ENCODE results near the gene MYEF2. TPM values are rescaled to one million over a fixed set of nuclear protein-coding genes. Genes with fewer than 3 reads are reported as not detected.

The MYEF2 gene
- total RNA-seq, 1 donor from 2014 or later: 23.1 TPM

DNA sequence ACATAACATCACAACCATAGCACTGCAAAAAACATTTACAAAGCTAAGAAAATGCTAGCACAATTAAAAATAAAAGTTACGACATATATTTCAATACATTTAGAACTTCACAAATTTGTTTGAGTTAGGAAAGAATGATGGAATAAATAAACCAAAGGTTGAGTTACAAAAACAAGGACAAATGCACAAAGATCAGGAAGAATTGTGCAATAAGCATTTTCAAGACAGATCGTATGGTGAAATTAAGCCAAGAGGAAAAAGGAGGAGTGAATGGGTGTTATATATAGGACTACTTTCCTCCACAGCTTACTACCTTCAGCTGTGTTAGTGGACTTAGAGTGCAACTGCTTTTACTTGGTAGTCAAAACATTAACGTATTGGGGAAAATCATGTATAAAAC is 7.4 kb upstream of the MYEF2 start:
- H3K9me3 Mint-ChIP-seq: no peaks in the 10 kb centered on the region
- CTCF ChIA-PET: no interaction called here
- H3K4me3 Mint-ChIP-seq: no peak overlapping the region
- no peak overlapping the region for H3K27ac Mint-ChIP-seq
- DNase-seq (no peak), ATAC-seq (ENCODE audit: low read depth) (no peak)
- no peaks in the 10 kb centered on the region for H3K4me1 Mint-ChIP-seq
- POLR2A ChIA-PET: no interaction called here
- peaks cover 22% of the 10 kb centered on the region for H3K27me3 Mint-ChIP-seq
- intact Hi-C loops (cut with micrococcal nuclease): no loop called here
- H3K36me3 Mint-ChIP-seq (ENCODE audit: low read depth): no peaks in the 10 kb centered on the region
- TF ChIP-seq, protein P1, sequence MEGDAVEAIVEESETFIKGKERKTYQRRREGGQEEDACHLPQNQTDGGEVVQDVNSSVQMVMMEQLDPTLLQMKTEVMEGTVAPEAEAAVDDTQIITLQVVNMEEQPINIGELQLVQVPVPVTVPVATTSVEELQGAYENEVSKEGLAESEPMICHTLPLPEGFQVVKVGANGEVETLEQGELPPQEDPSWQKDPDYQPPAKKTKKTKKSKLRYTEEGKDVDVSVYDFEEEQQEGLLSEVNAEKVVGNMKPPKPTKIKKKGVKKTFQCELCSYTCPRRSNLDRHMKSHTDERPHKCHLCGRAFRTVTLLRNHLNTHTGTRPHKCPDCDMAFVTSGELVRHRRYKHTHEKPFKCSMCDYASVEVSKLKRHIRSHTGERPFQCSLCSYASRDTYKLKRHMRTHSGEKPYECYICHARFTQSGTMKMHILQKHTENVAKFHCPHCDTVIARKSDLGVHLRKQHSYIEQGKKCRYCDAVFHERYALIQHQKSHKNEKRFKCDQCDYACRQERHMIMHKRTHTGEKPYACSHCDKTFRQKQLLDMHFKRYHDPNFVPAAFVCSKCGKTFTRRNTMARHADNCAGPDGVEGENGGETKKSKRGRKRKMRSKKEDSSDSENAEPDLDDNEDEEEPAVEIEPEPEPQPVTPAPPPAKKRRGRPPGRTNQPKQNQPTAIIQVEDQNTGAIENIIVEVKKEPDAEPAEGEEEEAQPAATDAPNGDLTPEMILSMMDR (IDR thresholded peaks at IDR 0.05): no peak

DNA sequence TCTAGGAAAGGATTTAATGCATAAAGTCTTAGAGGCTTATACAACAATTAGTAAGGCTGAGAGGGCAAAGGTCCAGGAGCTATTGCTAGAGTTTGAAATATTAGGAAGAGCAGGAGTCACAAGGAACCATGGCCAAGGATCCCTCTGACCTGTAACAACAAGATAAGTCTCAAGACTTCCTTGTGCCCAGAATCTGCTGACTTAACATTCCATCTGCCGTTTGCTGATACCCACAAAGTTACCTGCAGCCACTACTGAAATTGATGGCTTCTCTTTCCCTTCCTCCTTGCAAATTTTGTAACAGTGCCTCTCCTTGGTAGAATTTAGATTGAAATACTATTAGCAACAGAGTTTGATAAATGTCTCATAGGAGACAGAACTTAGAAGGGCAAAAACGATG is 4.7 kb upstream of the MYEF2 start:
- ATAC-seq (ENCODE audit: low read depth): no peak
- ChIA-PET POLR2A (no interaction called here), CTCF (no interaction called here)
- TF ChIP-seq, protein P1 (IDR thresholded peaks at IDR 0.05): no peak
- no peaks in the 10 kb centered on the region for H3K36me3 Mint-ChIP-seq (ENCODE audit: low read depth)
- H3K9me3 Mint-ChIP-seq: no peaks in the 10 kb centered on the region
- no peak for DNase-seq
- no peak overlapping the region for H3K4me3 Mint-ChIP-seq
- intact Hi-C loops (cut with micrococcal nuclease): no loop called here
- peaks cover 25% of the 10 kb centered on the region for H3K27me3 Mint-ChIP-seq
- H3K27ac Mint-ChIP-seq: no peak overlapping the region
- no peaks in the 10 kb centered on the region for H3K4me1 Mint-ChIP-seq

DNA sequence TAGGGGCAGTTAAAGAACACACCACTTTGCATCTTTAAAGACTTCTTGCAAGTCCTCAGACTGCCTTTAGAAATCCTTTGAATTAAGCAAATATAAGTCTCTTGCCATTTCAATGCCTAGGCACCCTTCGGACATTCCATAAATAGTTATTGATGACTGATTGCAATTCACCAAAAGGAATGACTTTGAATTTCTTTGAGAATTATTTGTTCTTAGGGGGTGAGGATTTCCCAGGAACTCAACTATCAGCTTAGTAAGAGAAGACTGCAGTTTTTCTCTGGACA is 495 bp upstream of the MYEF2 start:
- no peak overlapping the region for H3K27ac Mint-ChIP-seq

DNA sequence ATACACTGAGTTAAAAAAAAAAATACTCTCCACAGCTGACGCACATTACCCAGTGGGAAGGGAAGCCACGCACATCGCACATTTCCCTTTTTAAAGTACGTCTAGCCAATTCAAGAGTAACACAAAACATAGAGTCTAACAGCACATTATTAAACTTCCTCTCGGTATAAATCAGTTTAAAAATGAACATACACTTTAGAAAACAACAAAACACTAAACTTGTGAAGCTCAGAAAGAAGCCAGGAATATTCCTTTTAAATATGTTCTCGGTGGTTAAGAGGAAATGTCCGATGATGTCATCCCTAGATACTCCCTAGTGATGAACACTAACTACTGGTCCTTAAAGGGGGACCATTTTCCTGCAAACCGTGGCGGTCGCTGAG is 721 bp downstream of the MYEF2 start:
- Mint-ChIP-seq H3K36me3 (ENCODE audit: low read depth) (peaks cover 3% of the 10 kb centered on the region), H3K4me3 (peak overlapping the region; percentile 94), H3K9me3 (no peaks in the 10 kb centered on the region), H3K27ac (peak overlapping the region; percentile 90), H3K27me3 (peaks cover 13% of the 10 kb centered on the region), H3K4me1 (peaks cover 18% of the 10 kb centered on the region)
- TF ChIP-seq, protein P1 (IDR thresholded peaks at IDR 0.05): no peak
- ChIA-PET POLR2A (interaction anchor here (1.0 to 1.5 kb wide), 2 partner anchors 154 to 634 kb away, joined by 3 read pairs; partner anchors contain the start of genes CEP152 and DUT), CTCF (no interaction called here)
- ATAC-seq (ENCODE audit: low read depth) (peak; percentile 50), DNase-seq (no peak)
- intact Hi-C loops (cut with micrococcal nuclease): loop anchor here (10.0 kb wide), 3 partner anchors 697 to 1447 kb away; partner anchors contain the start of genes DTWD1, EID1, FAM227B and SECISBP2L

More for the DNA sequence above, 495 bp upstream of the MYEF2 start:
- peak overlapping the region; percentile 68 for H3K4me3 Mint-ChIP-seq
- H3K27me3 Mint-ChIP-seq: peaks cover 14% of the 10 kb centered on the region
- ChIA-PET CTCF (no interaction called here), POLR2A (interaction anchor here (1.5 kb wide), 1 partner anchor 632 kb away, joined by 3 read pairs; the partner anchor contains the start of gene CEP152)
- intact Hi-C loops (cut with micrococcal nuclease): loop anchor here (2.0 to 10.0 kb wide), 5 partner anchors 14 to 1446 kb away; partner anchors contain the start of genes DTWD1, DUT, EID1 and FAM227B
- ATAC-seq (ENCODE audit: low read depth) (no peak), DNase-seq (no peak)
- H3K4me1 Mint-ChIP-seq: peaks cover 18% of the 10 kb centered on the region
- TF ChIP-seq, protein P1 (IDR thresholded peaks at IDR 0.05): no peak
- H3K9me3 Mint-ChIP-seq: no peaks in the 10 kb centered on the region
- H3K36me3 Mint-ChIP-seq (ENCODE audit: low read depth): peaks cover 3% of the 10 kb centered on the region

DNA sequence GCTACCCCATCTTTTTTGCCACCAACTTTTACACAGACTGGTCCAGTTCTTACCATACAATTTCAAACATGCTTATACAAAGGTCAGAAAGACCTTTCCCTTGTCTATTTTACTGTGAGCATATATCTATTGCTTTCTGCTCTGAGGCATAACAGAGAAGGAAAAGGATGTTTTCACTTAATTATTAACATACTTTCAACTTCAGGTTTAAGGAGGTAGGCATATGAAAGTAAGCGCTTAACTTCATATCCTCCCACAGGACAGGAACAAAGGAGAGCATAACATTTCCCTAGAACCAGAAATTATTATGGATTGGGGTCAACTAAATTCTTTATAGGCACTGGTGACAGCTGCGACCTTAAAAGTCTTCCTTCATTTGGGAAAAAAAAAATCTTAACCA is 1.1 kb downstream of the MYEF2 start:
- POLR2A ChIA-PET: interaction anchor here (1.0 to 1.5 kb wide), 2 partner anchors 154 to 634 kb away, joined by 3 read pairs; partner anchors contain the start of genes CEP152 and DUT
- CTCF ChIA-PET: no interaction called here

More for the DNA sequence above, 1.1 kb downstream of the MYEF2 start:
- H3K27ac Mint-ChIP-seq: peak overlapping the region; percentile 90
- peaks cover 3% of the 10 kb centered on the region for H3K36me3 Mint-ChIP-seq (ENCODE audit: low read depth)
- H3K4me1 Mint-ChIP-seq: peaks cover 18% of the 10 kb centered on the region
- H3K9me3 Mint-ChIP-seq: no peaks in the 10 kb centered on the region
- TF ChIP-seq, protein P1 (IDR thresholded peaks at IDR 0.05): no peak
- intact Hi-C loops (cut with micrococcal nuclease): loop anchor here (10.0 kb wide), 3 partner anchors 698 to 1448 kb away; partner anchors contain the start of genes DTWD1, EID1, FAM227B and SECISBP2L
- DNase-seq (no peak), ATAC-seq (ENCODE audit: low read depth) (no peak)
- peaks cover 11% of the 10 kb centered on the region for H3K27me3 Mint-ChIP-seq
- H3K4me3 Mint-ChIP-seq: peak overlapping the region; percentile 94

Data from activated B cell treated with CpG ODN at 0.5 μM for 24 hours (primary cell).